CD1c-positive myeloid dendritic cell (primary cell): ENCODE results near the gene SLC4A8.
A peak's percentile ranks its signal among the peaks of the same experiment; 100 is the strongest.

Source experiments
- DNase-seq: peaks from one replicate; pipeline ENCODE4 v3.0.0-alpha.2; 2016; ENCODE audit errors: extremely low spot score

Gene SLC4A8

GRCh38 chr12:51525518-51525917 lies 100.9 kb downstream of the SLC4A8 start:
- DNase-seq: no peak

DNA sequence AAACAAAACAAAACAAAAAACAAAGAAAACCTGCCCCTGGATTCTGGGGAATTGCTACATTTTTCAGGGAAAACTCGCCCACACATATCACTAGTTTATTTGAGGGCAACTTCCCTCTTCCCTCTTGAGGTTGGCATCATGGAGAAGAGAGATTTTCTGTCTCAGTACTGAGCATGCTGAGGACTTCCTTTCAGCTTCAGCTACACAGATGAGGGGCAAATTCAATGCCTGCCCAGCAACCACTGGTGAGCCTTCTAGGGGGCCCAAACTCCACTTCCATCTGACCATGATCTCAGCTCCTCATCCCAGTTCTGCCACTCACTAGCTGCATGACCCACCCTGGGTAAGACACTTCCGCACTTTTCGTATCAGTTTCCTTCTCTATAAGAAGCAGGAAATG lies 103.3 kb downstream of the SLC4A8 start:
- peak; percentile 81 for DNase-seq

GRCh38 chr12:51528852-51529650 lies 104.4 kb downstream of the SLC4A8 start:
- DNase-seq: no peak

DNA sequence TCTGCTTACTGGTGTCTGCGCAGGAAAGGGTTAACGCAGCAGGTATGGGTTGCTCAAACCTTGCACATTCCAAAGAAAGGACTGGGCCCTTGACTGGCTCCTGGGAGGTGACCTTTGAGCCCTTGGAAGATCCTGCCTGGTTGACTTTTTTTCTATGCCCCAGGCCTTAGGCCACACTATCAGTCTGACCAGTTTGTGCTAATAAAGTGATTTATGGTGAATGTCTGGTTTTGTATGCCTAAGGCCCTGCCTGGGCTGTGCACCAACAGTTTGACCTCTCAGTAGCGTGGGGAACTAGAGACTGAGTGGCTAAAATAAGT lies 105.0 kb downstream of the SLC4A8 start:
- DNase-seq: no peak

- DNase-seq: no peak
These were observed 105.6 kb downstream of the SLC4A8 start for GRCh38 chr12:51530208-51530607.

GRCh38 chr12:51531284-51531977 lies 106.8 kb downstream of the SLC4A8 start:
- no peak for DNase-seq

- peak; percentile 78 for DNase-seq
These were observed 107.4 kb downstream of the SLC4A8 start for GRCh38 chr12:51531978-51532497.

DNA sequence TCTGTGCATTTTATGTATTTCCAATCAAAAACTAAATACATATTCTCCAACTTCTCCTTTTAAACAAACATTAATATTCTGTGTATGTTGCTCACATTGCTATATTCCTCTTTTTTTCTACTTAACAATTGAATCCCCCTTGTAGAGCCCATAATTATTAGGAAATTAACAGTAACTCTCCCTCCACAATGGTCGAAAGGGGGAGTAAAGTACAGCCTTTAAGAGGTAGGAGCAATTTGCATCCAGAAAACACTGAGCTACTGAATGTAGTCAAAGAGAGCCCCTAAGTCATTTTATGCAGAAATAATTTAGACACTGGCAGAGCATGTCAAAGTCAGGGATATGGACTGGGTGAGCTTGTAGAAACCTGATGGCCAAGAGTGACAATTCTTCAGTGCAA lies 109.2 kb downstream of the SLC4A8 start:
- no peak for DNase-seq

DNA sequence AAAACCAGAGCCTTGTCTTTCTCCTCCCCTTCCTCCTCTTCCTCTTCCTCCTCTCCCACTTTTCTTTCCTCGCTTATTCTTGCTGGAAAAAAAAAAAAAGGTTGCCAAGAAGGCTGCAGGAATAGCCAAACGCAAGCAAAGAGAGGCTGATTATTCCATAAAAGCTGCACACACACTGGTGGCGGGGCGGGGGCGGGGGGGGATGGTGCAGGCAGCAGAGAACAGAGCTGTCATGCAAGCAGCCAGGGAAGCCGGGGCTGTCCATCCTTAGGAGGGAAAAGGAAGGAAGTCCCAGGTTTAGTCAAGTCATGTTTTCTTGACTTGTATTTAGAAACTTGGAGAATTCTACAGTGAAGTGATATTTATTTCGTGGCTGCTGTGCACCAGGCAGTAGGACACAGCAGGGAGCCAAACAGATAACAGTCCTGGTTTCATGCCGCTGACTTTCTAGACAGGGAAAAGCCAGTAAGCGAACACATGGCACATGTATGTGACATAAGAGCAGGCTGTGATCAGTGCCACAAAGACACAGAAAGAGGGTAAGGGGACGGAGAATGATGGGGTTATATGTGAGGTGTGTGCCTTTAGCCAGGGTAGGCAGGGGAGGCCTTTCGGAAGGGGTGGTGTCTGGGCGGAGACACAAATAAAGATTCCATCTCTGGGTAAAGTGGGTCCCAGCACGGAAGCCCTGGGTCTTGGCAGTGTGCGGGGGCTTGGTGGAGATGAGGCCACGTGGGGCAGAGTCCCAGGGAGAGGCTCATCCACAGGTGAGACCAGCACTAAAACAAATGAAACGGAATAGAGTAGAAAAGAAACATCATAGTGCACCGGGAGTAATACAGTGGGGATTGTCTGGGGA lies 109.8 kb downstream of the SLC4A8 start:
- DNase-seq: no peak

DNA sequence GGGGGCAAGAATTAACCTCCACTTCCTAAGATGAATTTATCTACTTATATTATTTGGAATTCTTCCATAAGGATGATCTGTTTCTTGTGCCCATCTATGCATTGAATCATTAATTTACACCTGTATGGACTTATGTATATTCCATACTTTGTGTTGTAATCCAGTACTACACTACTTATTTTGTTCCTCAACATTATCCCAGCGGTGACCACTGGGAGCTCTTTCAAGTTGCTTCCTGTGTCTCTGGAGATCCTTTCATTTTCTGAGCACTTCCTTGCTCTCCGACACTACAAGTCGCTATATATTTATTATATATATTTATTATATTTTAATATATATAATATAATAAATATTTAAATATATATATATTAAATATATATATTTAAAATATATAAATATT lies 111.5 kb downstream of the SLC4A8 start:
- no peak for DNase-seq

DNA sequence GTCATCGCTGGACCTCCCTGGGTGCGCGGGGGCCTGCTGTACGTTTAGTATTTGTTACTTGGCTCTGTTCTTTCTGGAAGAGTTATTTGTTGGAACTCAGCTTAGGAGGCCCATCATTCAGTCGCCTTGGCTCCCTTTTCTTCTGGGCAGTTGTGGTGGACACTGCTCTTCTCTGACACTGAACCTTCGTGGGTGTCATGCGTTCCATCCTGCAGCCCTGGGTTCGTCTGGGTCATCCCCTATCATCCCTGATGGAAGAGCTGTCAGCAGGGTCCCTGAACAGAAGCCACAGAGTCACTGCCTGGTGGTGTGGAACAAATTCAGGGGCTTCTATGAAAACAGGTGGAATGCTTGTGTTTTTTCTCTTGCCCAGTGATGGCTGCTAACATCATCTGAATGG lies 113.5 kb downstream of the SLC4A8 start:
- no peak for DNase-seq

GRCh38 chr12:51538599-51538998 lies 114.0 kb downstream of the SLC4A8 start:
- DNase-seq: no peak

DNA sequence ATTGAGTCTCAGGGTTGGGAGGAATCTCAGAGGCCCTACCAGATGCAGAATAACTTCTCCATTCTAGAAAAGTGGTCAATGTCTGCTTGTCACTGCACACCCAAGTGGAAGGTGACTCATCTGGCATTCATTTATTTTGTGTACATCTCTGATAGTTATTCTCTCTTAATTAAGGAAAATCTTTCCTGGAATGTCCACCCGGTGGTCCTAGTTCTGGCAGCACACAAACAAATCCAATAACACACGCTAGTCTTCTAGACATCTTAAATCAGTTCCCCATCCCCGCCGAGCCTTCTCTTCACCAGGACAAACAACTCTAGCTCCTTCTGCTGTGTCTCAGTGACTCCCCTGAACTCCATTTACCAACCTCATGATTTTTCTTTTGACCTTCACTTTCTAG lies 116.4 kb downstream of the SLC4A8 start:
- no peak for DNase-seq

DNA sequence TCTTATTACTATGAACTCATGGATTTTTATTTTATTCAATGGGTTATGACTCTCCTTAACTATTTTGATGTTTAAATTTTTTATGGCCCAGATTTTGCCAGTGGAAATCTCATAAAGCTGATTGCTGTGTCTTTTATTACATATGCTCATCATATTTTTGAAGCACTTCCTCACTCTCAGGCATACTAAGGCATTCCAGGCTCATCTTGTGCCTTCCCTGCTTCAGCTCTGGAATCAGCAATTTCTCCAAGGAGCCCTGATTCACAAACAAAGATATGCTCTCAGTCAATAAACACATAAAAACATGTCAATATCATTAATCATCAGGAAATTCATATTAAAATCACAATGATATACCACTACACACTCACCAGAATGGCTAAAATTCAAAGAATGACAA lies 121.5 kb downstream of the SLC4A8 start:
- DNase-seq: no peak

DNA sequence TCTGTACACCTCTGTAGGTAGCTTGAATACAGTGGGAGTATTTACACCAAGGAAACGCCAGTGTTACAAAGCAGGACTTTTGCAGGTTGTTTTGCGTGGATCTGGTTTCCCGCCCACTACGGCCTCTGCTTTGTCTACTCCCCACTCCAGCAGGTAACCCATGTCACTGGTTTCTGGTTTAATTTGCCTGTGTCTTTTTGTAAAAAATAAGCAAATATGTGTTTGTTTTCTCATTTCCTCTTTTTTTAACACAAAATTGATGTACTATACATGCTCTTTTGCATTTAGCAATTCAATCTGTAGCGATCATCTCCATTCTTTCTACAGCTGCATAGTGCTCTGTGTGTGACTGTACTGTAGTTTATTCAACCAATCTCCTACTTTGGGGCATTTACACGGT lies 123.0 kb downstream of the SLC4A8 start:
- DNase-seq: no peak

- no peak for DNase-seq
These were observed 123.6 kb downstream of the SLC4A8 start for GRCh38 chr12:51548241-51548640.

- DNase-seq: no peak
These were observed 125.0 kb downstream of the SLC4A8 start for GRCh38 chr12:51549637-51550036.
